GM19025 (cell line): Measurements from ENCODE around the gene TRPC4.

Source experiments
- ATAC-seq: cut with Tn5 transposase; IDR thresholded peaks from one replicate; pipeline ENCODE4 v1.9.1; 2021; ENCODE audit warnings: mild to moderate bottlenecking, low read depth, moderate library complexity; ENCODE audit not compliant: unreplicated experiment

TRPC4 gene

DNA sequence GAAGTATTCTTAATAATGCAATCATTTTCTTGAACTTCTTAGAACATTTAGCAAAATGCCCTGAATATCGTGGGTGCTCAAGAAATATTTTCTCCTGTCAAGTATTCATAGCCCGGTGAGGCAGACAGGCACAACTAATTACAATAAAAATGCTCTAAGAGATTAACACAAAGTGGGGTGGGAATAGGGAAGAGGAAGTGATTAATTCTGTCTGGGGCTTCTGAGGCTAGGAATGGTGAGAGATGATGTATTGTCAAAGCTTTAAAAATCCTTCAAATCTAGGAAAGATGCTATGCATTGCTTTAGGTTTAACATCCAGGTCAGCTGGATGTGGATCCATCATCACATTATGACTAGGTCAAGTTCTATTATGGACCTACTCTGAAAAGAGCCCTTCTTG lies 204.2 kb downstream of the TRPC4 start:
- no peak for ATAC-seq

DNA sequence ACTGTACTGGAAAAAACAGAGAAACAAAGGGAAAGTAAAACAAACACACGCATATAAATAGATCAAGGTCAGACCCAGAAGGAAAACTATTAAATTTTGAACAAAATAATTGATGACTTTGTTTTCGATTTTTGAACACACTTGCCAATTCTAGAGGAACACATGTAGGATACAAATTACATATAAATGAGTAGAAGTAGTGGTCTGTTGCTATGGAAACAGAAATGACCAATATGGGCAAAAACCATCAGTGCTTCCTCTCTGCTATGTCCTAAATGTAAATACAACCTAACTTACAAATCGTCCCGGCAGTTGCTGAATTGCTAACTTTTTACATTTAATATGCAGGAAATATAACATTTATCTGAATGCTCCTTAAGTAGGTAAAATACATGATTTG lies 205.8 kb downstream of the TRPC4 start:
- no peak for ATAC-seq

DNA sequence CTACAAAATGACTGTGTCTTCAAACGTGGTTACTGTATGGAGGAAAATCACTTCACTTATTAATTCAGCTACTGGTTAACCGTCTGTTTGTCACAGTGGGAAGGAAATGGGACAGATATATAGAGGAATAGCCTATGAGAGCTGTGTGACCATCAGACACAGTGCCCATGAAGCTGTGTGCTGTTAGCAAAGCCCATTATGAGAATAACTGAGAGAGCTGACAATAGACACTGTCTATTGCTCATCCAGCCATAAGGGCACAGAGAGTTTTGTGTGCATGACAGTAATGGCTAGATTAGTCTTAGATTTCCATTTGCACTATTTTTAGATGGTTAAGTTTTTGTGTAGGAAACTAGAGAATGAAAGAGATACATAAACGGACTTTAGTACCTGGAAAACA lies 206.9 kb downstream of the TRPC4 start:
- ATAC-seq = no peak

DNA sequence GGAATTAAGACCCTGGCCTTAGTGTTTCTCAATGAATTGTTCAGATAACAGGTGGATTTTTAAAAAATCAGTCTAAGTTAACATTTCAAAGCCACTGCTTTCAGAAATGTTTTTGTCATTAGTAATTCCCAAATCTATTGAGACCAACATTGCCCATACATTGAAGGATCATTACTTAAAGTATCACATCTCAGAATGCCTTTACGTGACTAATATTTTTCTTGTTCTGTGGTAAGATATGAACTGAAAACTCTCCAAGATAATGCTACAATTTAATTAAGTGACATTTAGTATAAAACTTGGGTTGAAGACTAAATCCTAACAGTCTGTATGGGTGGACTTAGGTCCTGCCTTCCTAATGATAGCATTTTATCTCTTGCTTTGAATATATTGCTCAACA lies 211.6 kb downstream of the TRPC4 start:
- ATAC-seq = no peak

DNA sequence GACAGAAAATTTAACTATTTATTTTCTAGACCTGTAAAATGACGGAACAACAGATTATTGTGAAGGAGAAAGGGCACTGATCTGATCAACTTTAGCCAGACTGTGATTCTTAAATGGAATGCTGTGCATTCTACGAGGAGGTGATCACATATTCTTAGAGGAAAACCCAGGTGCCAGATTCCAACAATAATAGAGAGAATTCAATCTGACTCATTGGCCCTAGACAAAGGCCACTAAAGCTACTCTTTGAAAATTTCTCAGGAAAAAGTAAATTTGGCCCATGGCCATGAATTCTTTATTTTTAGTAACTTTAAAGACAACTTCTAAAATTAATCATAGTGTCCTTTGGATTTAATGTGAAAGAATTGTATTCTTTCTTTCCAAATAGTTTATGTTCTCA lies 212.4 kb downstream of the TRPC4 start:
- ATAC-seq = no peak

DNA sequence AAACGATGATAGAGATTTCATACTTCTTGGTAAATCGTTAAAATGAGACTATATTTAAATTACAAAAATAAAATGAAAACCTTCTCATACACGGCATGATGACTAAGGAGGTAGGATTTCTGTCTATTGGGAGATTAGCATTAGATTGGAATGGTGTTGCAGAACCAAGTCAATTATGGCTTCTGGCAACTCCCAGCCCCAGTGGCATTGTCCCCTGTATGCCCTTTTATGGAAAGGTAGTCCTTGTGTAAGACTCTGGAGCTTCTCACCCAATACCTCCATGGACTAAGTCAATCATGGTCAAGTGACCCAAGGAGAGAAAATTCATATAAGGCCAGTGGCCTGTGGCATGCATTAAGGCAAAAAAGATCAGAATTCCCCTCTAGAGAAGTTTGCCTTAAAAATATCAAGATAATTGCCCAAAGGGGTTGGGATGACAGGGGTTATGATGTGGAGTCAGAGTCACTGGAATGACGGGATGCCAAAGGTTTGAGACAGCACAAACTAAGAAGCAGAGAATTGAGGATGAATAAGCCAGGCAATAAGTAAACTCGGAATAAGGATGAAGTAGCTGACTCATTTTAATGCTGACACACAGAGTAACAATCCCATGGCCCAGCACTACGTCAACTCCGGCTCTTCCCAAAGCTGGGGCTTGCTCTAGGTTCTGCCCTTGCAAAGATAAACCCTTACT lies 213.2 kb downstream of the TRPC4 start:
- ATAC-seq = no peak

DNA sequence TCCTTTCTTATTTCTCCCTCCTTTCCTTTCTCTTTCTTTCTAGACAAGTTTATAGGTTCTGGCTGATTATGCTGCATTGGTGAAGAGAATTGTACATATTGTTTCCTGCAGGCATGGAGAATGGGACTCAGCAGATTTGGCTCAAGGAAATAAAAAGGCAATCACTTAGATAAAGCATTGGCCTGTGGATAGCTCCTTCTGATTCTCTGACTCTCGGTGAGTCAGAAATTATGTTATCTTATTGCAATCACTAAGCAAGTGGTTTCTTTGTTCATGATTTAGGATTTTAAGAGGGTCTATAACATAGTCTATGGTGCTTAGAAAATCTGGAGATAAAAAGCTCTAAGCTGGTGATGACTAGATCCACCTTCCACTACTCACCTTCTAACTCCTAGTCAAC lies 217.0 kb downstream of the TRPC4 start:
- no peak for ATAC-seq

DNA sequence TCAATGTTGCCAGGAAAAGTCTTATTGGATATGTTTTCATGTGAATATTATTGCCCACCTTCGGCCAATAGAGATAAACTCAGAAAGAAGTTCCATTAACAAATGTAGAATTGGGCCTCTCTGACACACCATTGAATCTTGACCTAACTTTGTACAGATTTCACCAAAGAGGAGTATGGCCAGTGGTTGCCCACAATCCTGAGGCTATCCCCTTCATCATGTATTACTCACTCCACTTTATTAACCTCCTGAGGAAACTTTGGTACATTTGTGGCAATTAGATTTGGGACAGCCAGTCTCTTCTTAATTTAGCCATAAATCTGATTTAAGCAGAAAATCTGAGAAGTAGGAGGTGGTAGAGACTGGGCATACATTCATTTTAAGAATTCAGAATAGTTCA lies 217.7 kb downstream of the TRPC4 start:
- no peak for ATAC-seq

DNA sequence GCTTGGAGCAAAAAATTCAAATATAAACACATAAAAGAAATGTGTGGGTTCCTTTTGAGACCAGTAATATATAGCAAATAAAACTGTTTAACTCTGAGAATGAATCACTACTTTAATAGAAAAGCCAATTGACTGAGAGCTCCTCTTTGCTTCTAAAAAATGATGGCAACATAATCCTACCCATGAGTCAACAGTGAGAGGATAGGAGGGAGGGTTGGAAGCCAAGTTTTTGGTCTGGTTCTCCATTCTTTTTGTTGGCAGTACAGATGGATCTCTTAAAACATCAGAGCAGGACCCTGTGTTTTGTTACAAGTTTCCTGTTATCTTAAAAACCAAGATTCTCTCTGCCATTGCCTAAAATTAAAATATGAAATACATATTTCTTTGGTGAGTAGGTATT lies 221.0 kb downstream of the TRPC4 start:
- no peak for ATAC-seq

DNA sequence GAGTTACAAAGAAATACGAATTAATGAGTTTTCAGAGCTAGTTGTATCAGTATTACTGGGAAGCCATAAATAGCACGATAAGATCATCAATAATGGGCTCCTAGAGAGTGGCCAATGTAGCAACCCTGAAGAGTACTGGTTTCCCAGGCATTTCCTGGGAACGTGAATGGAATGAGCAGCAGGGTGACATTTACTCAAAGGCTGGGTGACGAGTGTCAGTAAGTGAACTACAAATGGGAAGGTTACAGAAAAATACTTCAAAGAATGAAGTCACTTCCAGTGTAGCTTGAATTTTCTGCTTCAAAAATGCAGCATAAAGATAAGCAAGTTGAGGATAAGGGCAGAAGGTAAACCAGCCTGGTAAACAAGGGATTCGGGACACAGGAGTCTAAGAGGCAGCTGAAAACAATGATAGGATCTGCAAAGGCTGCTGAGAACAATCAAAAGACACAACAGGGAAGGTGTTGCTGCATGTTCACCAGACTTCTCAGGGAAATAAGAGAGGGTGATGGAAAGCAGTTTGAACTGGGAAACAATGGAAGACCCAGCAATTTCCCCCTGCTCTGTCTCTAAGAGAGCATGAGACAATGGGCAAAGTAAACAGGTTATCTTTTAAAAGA lies 222.4 kb downstream of the TRPC4 start:
- no peak for ATAC-seq

DNA sequence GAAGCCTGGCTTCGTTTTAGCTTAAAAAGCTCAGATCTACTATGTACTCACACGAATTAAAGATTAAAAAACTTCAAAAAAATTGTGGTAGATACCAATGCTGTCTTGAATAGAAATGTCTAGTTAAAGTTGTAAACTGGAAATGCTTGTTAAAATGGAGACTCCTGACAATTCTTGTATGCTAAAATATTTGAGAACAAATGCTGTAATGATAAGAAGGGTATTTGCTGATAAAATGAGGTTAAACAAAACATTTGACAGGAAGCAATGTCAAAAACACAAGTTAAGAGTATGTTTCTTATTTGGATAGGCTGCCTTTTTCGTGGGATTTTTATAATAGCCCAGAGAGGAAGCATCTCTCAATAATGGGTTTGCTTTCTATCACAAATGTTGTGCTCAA lies 223.0 kb downstream of the TRPC4 start:
- ATAC-seq = no peak

DNA sequence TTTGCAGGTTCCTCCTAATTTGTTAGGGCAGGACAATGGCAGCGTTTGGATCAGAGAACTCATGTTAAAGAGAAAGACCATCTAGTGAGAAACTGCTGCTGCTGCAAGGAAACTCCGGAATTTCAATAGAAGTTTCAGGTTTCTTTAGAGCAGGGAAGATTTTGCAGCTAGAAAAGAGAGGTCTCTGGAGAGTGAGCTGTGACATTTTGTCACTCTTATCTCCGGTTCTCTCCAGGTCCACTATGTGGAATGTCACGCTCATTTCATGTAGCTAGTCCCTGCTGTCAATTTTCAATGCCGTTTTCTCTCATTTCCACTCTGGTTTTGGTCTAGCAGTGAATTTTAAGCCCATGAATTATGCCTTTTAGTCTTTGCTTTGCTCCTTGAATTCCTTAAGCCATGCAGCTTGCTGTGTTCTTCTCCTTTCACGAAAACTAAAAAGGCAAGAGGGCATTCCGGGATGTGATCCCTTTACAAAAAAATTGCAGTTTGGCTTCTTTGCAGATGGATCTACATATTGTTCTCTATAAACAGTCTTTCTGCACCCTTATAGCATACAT lies 224.3 kb downstream of the TRPC4 start:
- no peak for ATAC-seq

DNA sequence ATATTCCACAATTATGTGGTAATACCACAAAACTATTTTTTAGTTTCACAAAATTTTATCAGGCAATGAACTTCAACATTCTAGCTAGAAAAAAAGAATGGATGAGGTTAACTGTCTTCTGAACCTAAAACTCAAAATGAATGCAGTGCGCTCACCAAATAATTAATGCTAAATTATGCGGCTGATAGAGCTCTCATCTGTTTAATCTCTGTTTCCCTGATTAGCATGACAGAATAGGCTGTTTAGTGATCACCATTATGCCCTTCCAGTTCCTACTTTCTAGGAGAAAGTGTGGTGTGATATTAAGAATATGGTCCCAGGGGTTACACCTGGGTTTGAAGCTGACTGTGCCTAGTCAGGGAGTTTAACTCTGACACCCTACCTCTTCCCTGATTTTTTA lies 228.2 kb downstream of the TRPC4 start:
- ATAC-seq = no peak

DNA sequence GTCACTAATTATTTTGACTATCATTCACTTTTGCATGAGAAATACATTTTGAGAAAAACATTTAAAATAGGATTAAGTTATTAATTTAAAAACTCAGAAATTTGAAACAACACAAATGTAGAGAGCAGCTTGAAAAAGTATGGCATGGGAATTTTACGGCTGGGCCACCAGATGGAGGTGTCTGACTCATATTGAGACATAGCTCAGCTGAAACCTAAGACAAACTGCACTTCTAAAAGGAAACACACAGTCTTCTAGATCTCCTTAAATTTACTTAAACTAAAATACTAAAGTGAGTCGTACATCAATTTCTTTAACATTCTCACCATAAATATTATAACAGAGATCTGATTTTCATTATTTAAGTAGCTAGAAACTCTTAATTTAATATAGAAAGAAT lies 229.1 kb downstream of the TRPC4 start:
- ATAC-seq = no peak

DNA sequence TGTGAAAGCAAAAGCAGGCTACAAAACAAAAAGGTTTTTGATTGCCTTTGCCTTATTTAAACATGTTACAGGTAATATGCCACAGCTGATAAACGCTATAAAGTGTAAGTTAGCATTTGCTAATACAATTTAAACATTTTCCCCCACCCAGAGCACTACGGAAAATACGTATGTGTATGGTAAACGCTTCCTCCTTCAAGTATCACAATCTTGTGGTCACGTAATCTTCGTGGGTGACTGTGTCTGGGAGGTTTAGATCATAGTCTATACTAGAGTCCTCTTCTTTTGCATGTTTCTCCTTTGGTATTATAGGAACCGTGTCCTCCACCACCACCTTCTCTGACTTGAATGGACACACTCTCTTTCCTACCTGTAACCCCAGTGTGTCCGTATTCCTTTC lies 232.9 kb downstream of the TRPC4 start:
- ATAC-seq = no peak

DNA sequence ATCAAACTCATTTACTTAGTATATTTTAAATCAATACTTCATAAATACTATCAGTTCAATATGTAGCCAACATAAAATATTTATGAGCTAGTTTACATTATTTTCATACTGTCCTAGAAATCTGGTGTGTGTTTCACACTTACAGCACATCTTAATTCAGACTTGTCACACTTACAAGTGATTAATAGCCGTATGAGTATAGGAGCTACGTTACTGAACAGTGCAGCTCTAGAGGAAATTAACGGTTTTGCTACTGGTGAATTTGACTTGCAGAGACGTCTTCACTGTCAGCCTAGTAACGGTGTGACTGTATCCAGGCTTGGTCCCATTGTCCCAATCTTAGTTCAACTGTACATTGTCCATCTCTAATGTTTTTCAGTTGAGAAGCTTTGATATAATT lies 237.3 kb downstream of the TRPC4 start:
- ATAC-seq = no peak

DNA sequence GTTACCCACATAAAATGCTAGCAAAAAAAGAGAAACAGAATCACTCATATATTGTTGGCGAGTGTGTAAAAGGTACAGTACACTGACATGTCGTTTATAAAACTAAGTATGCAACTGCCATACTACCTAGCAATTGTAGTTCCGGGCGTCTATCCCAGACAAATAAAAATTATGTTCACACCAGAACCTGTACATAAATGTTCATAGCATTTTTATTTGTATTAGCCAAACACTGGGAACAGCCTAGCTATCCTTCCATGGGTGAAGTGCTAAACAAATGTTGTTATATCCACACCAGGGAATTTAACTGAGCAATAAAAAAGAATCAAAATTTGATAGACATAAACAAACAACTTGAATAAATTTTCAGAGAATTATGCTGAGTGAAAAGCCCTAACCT lies 242.1 kb downstream of the TRPC4 start:
- no peak for ATAC-seq

DNA sequence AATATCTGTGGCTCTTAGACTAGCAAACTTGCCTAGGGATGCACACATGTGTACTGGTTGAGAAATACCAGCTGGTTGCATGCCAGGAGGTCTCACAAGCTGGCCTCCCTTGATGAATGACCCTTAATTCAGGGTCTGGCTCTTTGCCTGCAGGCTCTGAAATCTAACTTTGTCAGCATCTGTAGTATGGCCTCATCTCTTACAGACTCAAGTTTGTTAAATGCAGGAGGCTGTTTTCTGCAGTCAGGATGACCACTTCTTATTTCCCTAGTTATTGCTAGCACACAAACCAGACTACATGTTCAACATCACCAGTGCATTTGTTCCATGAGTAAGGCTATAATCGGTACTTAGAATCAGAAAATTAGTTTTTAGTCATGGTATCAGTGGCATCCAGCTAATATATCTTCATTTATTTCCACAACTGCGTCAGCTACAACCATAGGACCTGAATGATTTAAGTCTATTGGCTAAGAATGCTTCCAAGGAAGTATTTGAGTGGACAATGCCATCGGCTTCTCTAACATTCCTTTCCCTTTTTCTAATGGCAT lies 247.7 kb downstream of the TRPC4 start:
- ATAC-seq = no peak

DNA sequence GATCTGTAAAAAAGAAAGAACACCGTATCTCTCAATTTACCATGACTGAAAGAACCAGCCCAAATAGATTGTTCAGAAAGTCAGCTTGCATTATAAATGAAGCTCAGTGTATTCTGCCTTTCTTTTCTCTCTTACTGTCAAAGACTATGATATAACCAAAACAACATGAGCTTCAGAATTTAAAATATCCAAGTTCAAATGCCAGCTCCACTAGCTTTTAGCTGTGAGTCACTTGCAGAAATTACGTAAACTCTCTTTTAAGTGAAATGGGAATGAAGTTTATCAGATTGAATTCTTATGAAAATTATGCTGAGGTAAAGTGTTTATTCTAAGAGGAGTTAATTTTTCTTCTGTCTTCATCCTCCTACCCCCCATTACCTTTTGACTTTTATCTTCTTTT lies 251.0 kb downstream of the TRPC4 start:
- ATAC-seq = no peak

DNA sequence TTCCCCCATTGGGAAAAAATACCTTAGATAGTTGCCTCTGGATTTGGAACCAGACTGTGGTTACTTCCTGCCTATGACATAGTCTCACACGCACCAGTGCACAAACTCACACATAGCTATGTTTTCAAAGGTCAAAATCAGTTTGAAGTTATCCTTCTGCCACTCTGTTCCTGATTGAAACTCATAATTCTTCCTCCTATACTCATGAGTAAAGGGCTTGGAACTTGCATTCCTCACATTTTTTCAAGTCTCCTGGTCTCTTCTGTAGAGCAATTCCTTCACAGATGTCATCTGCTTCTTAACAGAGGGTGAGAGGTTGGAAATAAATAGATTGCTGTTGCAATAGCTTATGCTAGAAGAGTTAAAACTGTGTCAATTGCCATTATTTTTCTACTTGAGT lies 252.4 kb downstream of the TRPC4 start:
- no peak for ATAC-seq

DNA sequence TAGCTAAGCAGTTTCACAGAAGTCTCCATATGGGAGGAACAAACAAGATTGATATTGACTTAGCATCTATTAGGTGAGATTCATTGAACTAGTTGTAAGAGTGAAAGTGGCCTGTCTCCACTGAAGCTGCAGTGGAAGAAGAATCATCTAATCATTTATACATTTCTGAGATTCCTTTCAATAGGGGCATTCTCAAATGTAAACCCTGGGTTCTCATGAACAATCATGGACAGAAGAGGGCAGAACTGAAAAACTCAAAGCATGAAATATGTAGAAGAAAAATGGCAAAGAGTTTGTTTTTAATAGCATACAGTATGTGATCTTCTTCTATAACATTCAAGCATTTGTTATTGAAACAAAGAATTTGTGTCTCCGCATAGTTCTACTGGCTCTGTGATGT lies 253.4 kb downstream of the TRPC4 start:
- no peak for ATAC-seq

DNA sequence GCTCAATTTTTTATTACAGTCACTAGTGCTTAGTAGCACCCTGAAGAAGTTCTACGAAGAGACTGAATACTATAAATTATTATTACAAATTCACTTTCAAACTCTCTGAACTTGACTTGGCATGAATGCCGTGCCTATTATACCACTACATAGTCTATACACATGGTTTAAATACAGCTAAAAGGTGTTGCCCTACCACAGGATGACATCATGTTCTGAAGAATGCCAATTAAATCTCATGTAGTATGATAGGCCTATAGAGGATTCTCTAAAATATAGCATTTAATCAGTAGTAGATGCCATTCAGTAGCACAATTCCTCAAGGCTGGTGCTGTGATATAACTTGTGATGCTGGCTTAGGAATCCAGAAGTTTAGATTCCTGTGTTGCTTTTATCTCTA lies 254.3 kb downstream of the TRPC4 start:
- ATAC-seq = no peak
